ENCODE results near the gene CCSAP. TPM values are rescaled to one million over a fixed set of nuclear protein-coding genes. Genes with fewer than 3 reads are reported as not detected.

Gene CCSAP
- total and polyA plus RNA-seq, 4 donors = 2.1 to 6.6 (median 2.9) TPM

- DNase-seq (no peak), ATAC-seq (ENCODE audit: low FRiP score) (no peak)
- no peak overlapping the region for H3K4me3 ChIP-seq (ENCODE audit: low read length in 2 of 2)
- no peaks in the 10 kb centered on the region for H3K9me3 ChIP-seq (ENCODE audit: control insufficient read depth, low read length)
- intact Hi-C loops (cut with DNase I) = no loop called here
- H3K27me3 ChIP-seq (ENCODE audit: control insufficient read depth in 1 of 2, insufficient read depth in 2 of 2, low read length in 1 of 2) = no peaks in the 10 kb centered on the region
- 91 to 94% methylated on average over 4 of the region's 4 CpGs for WGBS, 2 donors
- H3K36me3 ChIP-seq (ENCODE audit: control insufficient read depth in 1 of 2, insufficient read depth in 2 of 2, low read length in 1 of 2) = peaks cover 2 to 8% of the 10 kb centered on the region in 2 donors
- H3K4me1 ChIP-seq (ENCODE audit: control insufficient read depth in 1 of 2, insufficient read depth in 2 of 2, low read length in 2 of 2) = no peaks in the 10 kb centered on the region
- H3K27ac ChIP-seq (ENCODE audit: low read depth in 1 of 2, low read length in 2 of 2) = no peak overlapping the region
These were observed 39.0 kb downstream of the CCSAP start for GRCh38 chr1:229303855-229304254.

GRCh38 chr1:229302740-229303139 is 40.1 kb downstream of the CCSAP start:
- ATAC-seq (ENCODE audit: low FRiP score) = no peak
- Histone ChIP-seq H3K27me3 (ENCODE audit: control insufficient read depth in 1 of 2, insufficient read depth in 2 of 2, low read length in 1 of 2) (no peaks in the 10 kb centered on the region), H3K36me3 (ENCODE audit: control insufficient read depth in 1 of 2, insufficient read depth in 2 of 2, low read length in 1 of 2) (peaks cover 2 to 8% of the 10 kb centered on the region in 2 donors), H3K9me3 (ENCODE audit: control insufficient read depth, low read length) (no peaks in the 10 kb centered on the region), H3K27ac (ENCODE audit: low read depth in 1 of 2, low read length in 2 of 2) (no peak overlapping the region), H3K4me3 (ENCODE audit: low read length in 2 of 2) (no peak overlapping the region), H3K4me1 (ENCODE audit: control insufficient read depth in 1 of 2, insufficient read depth in 2 of 2, low read length in 2 of 2) (no peaks in the 10 kb centered on the region)
- intact Hi-C loops (cut with DNase I) = no loop called here
- no peak for DNase-seq
- WGBS, 2 donors = 97 to 98% methylated on average over 8 of the region's 8 CpGs

- 94 to 96% methylated on average over 6 of the region's 6 CpGs for WGBS, 2 donors
These were observed 42.6 kb downstream of the CCSAP start for GRCh38 chr1:229300099-229300757.

GRCh38 chr1:229298887-229299503 is 43.9 kb downstream of the CCSAP start:
- intact Hi-C loops (cut with DNase I) = no loop called here
- H3K9me3 ChIP-seq (ENCODE audit: control insufficient read depth, low read length) = no peaks in the 10 kb centered on the region
- ATAC-seq (ENCODE audit: low FRiP score) (no peak), DNase-seq (no peak)
- H3K27ac ChIP-seq (ENCODE audit: low read depth in 1 of 2, low read length in 2 of 2) = no peak overlapping the region
- 92 to 93% methylated on average over 5 of the region's 5 CpGs for WGBS, 2 donors
- no peaks in the 10 kb centered on the region for H3K4me1 ChIP-seq (ENCODE audit: control insufficient read depth in 1 of 2, insufficient read depth in 2 of 2, low read length in 2 of 2)
- no peak overlapping the region for H3K4me3 ChIP-seq (ENCODE audit: low read length in 2 of 2)
- no peaks in the 10 kb centered on the region for H3K27me3 ChIP-seq (ENCODE audit: control insufficient read depth in 1 of 2, insufficient read depth in 2 of 2, low read length in 1 of 2)
- H3K36me3 ChIP-seq (ENCODE audit: control insufficient read depth in 1 of 2, insufficient read depth in 2 of 2, low read length in 1 of 2) = peaks cover 4 to 8% of the 10 kb centered on the region in 2 donors

More at GRCh38 chr1:229300099-229300757, 42.6 kb downstream of the CCSAP start:
- H3K4me3 ChIP-seq (ENCODE audit: low read length in 2 of 2) = no peak overlapping the region
- no peaks in the 10 kb centered on the region for H3K27me3 ChIP-seq (ENCODE audit: control insufficient read depth in 1 of 2, insufficient read depth in 2 of 2, low read length in 1 of 2)
- no peaks in the 10 kb centered on the region for H3K9me3 ChIP-seq (ENCODE audit: control insufficient read depth, low read length)
- no peak for ATAC-seq (ENCODE audit: low FRiP score)
- peaks cover 4 to 8% of the 10 kb centered on the region in 2 donors for H3K36me3 ChIP-seq (ENCODE audit: control insufficient read depth in 1 of 2, insufficient read depth in 2 of 2, low read length in 1 of 2)
- no peaks in the 10 kb centered on the region for H3K4me1 ChIP-seq (ENCODE audit: control insufficient read depth in 1 of 2, insufficient read depth in 2 of 2, low read length in 2 of 2)
- H3K27ac ChIP-seq (ENCODE audit: low read depth in 1 of 2, low read length in 2 of 2) = no peak overlapping the region
- no peak for DNase-seq
- intact Hi-C loops (cut with DNase I) = no loop called here

- Histone ChIP-seq H3K9me3 (ENCODE audit: control insufficient read depth, low read length) (no peaks in the 10 kb centered on the region), H3K4me3 (ENCODE audit: low read length in 2 of 2) (no peak overlapping the region), H3K27me3 (ENCODE audit: control insufficient read depth in 1 of 2, insufficient read depth in 2 of 2, low read length in 1 of 2) (no peaks in the 10 kb centered on the region), H3K36me3 (ENCODE audit: control insufficient read depth in 1 of 2, insufficient read depth in 2 of 2, low read length in 1 of 2) (peaks cover 4 to 8% of the 10 kb centered on the region in 2 donors), H3K4me1 (ENCODE audit: control insufficient read depth in 1 of 2, insufficient read depth in 2 of 2, low read length in 2 of 2) (no peaks in the 10 kb centered on the region), H3K27ac (ENCODE audit: low read depth in 1 of 2, low read length in 2 of 2) (no peak overlapping the region)
- no peak for DNase-seq
- intact Hi-C loops (cut with DNase I) = no loop called here
- ATAC-seq (ENCODE audit: low FRiP score) = no peak
These were observed 44.4 kb downstream of the CCSAP start for GRCh38 chr1:229298420-229298819.

GRCh38 chr1:229297746-229298145 is 45.1 kb downstream of the CCSAP start:
- intact Hi-C loops (cut with DNase I) = no loop called here

GRCh38 chr1:229296541-229296941 is 46.3 kb downstream of the CCSAP start:
- no peaks in the 10 kb centered on the region for H3K27me3 ChIP-seq (ENCODE audit: control insufficient read depth in 1 of 2, insufficient read depth in 2 of 2, low read length in 1 of 2)
- 76 to 79% methylated on average over 3 of the region's 3 CpGs for WGBS, 2 donors
- H3K9me3 ChIP-seq (ENCODE audit: control insufficient read depth, low read length) = no peaks in the 10 kb centered on the region
- H3K36me3 ChIP-seq (ENCODE audit: control insufficient read depth in 1 of 2, insufficient read depth in 2 of 2, low read length in 1 of 2) = peaks cover 2 to 5% of the 10 kb centered on the region in 2 donors
- DNase-seq = no peak
- no peak overlapping the region for H3K4me3 ChIP-seq (ENCODE audit: low read length in 2 of 2)
- intact Hi-C loops (cut with DNase I) = no loop called here
- H3K4me1 ChIP-seq (ENCODE audit: control insufficient read depth in 1 of 2, insufficient read depth in 2 of 2, low read length in 2 of 2) = no peaks in the 10 kb centered on the region
- no peak for ATAC-seq (ENCODE audit: low FRiP score)
- H3K27ac ChIP-seq (ENCODE audit: low read depth in 1 of 2, low read length in 2 of 2) = no peak overlapping the region

More at GRCh38 chr1:229297746-229298145, 45.1 kb downstream of the CCSAP start:
- DNase-seq (no peak), ATAC-seq (ENCODE audit: low FRiP score) (no peak)
- Histone ChIP-seq H3K27me3 (ENCODE audit: control insufficient read depth in 1 of 2, insufficient read depth in 2 of 2, low read length in 1 of 2) (no peaks in the 10 kb centered on the region), H3K4me1 (ENCODE audit: control insufficient read depth in 1 of 2, insufficient read depth in 2 of 2, low read length in 2 of 2) (no peaks in the 10 kb centered on the region), H3K36me3 (ENCODE audit: control insufficient read depth in 1 of 2, insufficient read depth in 2 of 2, low read length in 1 of 2) (peaks cover 2 to 6% of the 10 kb centered on the region in 2 donors), H3K9me3 (ENCODE audit: control insufficient read depth, low read length) (no peaks in the 10 kb centered on the region), H3K27ac (ENCODE audit: low read depth in 1 of 2, low read length in 2 of 2) (no peak overlapping the region), H3K4me3 (ENCODE audit: low read length in 2 of 2) (no peak overlapping the region)
- 97 to 100% methylated on average over 1 of the region's 1 CpG for WGBS, 2 donors

- ATAC-seq (ENCODE audit: low FRiP score) = no peak
- no peaks in the 10 kb centered on the region for H3K4me1 ChIP-seq (ENCODE audit: control insufficient read depth in 1 of 2, insufficient read depth in 2 of 2, low read length in 2 of 2)
- H3K27ac ChIP-seq (ENCODE audit: low read depth in 1 of 2, low read length in 2 of 2) = no peak overlapping the region
- no peaks in the 10 kb centered on the region for H3K9me3 ChIP-seq (ENCODE audit: control insufficient read depth, low read length)
- no peak overlapping the region for H3K4me3 ChIP-seq (ENCODE audit: low read length in 2 of 2)
- 82 to 88% methylated on average over 11 of the region's 11 CpGs for WGBS, 2 donors
- H3K36me3 ChIP-seq (ENCODE audit: control insufficient read depth in 1 of 2, insufficient read depth in 2 of 2, low read length in 1 of 2) = peaks cover 2 to 5% of the 10 kb centered on the region in 2 donors
- no peaks in the 10 kb centered on the region for H3K27me3 ChIP-seq (ENCODE audit: control insufficient read depth in 1 of 2, insufficient read depth in 2 of 2, low read length in 1 of 2)
- no peak for DNase-seq
- intact Hi-C loops (cut with DNase I) = no loop called here
These were observed 47.1 kb downstream of the CCSAP start for GRCh38 chr1:229295745-229296144.
